HFF-Myc (cell line): Measurements from ENCODE around the gene FNDC11.

Experiments used
- DNase-seq: peaks from one replicate; pipeline ENCODE4 v3.0.0-alpha.2; 2011; ENCODE audit warnings: low read depth; ENCODE audit errors: extremely low read depth
- H3K4me3 ChIP-seq: replicated peaks from 2 replicates; pipeline ENCODE4 v1.5.1; 2011; ENCODE audit warnings: low read depth, mild to moderate bottlenecking, control low read depth, low read length
- CTCF ChIP-seq: IDR thresholded peaks from 2 replicates; pipeline ENCODE4 v1.5.1; 2012; ENCODE audit warnings: mild to moderate bottlenecking, low read depth, low read length, control low read depth; ENCODE audit errors: missing control alignments

FNDC11 gene

GRCh38 chr20:63543733-63544132, 10.2 kb upstream of the FNDC11 start:
- TF ChIP-seq CTCF = no peak
- no peak overlapping the region for H3K4me3 ChIP-seq

GRCh38 chr20:63544241-63544957, 9.6 kb upstream of the FNDC11 start:
- DNase-seq = no peak
- H3K4me3 ChIP-seq = no peak overlapping the region
- no peak for TF ChIP-seq CTCF

More at GRCh38 chr20:63543733-63544132, 10.2 kb upstream of the FNDC11 start:
- no peak for DNase-seq

- no peak for DNase-seq
- H3K4me3 ChIP-seq = no peak overlapping the region
- no peak for TF ChIP-seq CTCF
These were observed 8.9 kb upstream of the FNDC11 start for GRCh38 chr20:63544958-63545516.

- no peak overlapping the region for H3K4me3 ChIP-seq
- no peak for TF ChIP-seq CTCF
- no peak for DNase-seq
These were observed 8.1 kb upstream of the FNDC11 start for GRCh38 chr20:63545814-63546213.

- H3K4me3 ChIP-seq = no peak overlapping the region
- no peak for DNase-seq
- no peak for TF ChIP-seq CTCF
These were observed 7.6 kb upstream of the FNDC11 start for GRCh38 chr20:63546256-63546955.

- no peak for TF ChIP-seq CTCF
- no peak for DNase-seq
- H3K4me3 ChIP-seq = no peak overlapping the region
These were observed 6.8 kb upstream of the FNDC11 start for GRCh38 chr20:63546956-63547724.
